GM19455 (cell line): ENCODE results near the gene KRT72.

ENCODE experiments used
- ATAC-seq: cut with Tn5 transposase; IDR thresholded peaks from one replicate; pipeline ENCODE4 v1.9.1; 2021; ENCODE audit not compliant: unreplicated experiment

The KRT72 gene

DNA sequence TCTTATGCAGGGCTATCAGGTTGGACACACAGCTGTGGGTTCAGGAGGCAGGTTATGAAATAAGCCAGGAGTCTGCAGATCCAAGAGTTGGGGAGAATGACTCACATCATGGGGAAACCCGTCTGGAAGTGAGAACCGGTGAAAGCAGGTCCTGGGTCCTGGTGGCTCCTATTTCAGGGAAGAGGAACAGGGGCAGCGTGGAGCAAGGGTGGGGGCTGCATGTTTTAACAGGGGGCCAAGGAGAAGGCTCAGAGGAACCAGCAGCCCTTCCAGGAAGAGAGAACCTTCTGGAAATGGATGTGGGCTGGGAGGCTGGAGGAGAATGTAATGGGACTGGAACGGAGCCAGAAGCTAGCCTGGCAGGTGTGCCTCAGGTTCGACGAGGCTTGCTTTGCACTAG, 19.8 kb downstream of the KRT72 start:
- ATAC-seq, result no peak

DNA sequence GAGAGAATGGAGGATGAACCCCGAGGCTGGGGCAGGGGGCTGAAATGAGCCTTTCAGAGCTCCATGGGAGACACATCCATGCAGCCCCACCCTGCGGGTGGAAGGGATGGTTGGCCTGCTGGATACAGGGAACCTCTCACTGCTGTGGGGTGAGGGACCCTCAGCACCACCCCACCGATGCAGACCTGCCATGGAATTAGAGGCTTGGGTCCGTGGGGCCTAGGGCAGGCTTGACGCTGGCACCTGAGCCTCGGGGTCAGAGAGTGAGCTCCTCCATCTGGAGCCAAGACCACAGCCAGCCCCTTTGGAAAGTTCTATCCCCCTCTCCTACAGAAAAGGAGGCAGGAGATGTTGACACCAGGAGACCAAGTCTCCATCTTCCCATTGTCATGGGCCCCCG, 20.2 kb downstream of the KRT72 start:
- no peak for ATAC-seq

DNA sequence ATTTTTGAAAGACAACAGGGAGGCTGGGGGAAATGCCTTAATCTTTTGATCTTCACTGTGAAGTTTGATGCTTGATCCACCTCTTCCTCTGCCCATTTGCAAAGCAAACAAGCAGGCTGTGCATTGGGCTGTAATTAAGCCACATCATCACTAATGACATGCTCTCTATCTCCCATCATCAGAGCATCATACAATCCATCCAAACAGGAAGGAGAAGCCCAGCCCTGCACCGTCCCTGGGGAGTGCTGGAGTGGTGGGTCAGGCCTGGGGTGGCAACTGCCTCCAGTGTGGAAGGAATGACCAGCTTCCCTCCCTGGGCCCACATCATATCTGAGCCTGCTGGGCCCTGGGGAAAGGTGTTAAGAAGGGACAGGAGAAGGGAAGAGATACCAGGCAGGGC, 20.8 kb downstream of the KRT72 start:
- ATAC-seq, result no peak

DNA sequence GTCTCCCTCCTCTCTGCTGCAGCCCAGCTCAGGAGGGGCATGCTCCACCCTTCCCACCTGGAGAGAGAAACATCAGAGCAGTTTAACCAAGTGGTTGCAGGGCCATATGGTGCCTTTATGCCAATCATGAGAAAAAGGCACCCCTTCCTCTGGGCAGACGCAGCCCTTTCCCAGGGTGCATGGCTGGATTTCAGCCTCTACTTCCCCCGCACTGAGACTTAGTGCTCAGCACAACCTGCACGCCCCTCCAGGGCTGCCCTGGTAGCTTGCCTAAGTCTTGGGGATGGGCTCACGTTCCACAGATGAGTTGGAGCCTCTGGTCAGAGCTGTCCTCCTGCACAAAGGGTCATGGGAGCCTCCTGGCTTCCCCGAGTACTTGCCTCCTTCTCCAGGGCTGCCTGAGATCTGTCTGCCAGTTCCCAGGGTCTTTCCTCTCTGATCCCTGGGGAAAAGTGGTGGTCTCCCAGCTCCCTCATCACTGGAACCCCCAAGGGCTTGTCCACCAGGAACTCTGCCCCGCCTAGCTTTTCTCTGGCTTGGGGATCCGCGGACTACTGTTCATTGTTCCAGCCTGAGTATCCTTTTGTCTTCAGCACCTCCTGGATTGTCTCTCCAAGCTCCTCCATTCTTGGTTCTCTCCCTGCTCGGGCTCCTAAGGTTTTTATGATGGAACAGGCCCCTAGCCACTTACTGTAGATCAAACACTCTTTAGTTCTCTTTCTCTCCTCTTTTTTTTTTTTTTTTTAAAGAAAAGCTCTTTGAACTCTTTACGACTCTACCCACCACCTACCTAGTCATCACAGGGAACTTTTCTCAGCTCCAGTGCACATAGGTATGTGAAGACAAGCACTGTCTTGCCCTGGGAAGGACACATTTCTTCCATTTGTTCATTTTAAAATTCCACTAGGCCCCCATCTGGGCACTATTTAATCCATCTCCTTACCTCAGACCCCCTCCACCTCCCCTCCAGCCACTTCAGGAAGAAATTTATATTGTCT, 21.5 kb downstream of the KRT72 start:
- no peak for ATAC-seq

DNA sequence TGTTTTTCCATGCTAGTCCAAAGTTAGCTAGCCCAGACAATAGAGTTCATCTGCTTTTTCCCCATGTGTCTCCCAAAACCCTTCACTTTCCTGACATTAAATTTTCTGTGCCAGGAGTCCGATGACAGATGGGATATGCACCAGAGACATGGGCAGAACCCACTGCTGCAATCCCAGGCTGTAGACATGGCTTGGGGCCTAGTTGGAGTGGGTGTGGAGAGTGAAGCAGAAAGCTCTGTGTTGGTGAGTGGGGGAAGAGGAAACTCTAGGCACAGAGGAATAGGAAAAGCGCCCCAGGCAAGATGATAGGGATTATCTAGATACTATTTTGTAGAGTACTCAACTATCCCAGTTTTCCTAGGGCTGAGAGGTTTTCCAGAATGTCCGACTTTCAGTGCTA, 22.8 kb downstream of the KRT72 start:
- ATAC-seq, result no peak

DNA sequence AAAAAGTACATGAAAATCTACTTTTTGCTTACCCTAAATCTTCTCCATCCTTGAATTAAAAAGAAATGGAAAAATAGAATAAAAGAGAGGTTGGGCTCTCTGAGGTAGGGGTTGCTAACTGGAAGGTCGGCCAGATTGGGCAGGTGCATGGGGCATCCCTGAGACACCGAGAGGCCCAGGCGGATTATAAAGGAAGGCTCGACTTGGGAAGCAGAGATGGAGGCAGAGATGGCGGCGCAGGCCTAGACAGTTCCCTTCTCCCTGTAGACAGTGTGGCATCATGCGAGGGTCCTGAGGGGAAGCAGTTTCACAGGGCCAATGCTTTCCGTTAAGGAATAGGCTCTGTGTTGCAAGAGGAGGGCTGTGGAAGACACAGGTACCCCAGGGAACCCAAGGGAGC, 23.9 kb downstream of the KRT72 start:
- ATAC-seq, result no peak

DNA sequence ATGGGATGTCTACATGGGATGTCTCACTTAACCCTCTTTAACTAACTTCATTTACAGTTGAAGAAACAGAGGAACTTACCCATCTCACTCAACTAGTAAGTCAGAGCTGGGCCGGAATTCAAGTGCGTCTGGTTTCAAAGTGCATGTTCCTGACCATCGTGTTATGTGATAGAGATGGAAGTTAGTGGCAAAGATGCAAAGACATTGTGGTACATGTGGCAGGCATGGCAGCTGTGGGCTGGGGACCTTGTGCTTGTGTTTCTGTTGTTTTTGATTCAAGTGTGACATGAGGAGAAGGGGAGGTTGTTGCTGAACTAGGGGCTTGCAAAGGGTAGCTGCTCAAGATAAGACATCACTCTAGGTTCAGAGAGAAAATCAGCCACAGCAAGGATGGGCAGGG, 25.3 kb downstream of the KRT72 start:
- no peak for ATAC-seq

DNA sequence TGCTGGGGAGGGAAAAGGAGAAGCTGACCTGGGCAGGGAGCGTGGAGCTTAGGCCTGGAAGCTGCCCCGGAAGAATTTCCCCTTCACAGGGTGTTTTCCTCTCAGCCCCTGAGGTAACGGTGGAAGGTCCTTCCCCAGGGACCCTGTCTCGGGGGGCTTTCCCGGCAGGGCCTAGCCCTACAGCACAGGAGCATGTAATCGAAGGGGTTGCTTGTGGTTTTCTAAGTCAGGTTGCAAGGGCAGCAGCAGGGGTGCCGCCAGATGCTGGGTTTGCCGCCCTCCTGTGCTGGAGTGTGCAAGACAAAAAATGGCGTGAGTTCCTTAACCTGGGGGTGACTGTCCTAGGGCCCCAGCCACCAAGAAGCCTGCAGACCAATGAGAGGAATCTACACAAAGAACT, 26.0 kb downstream of the KRT72 start:
- no peak for ATAC-seq

DNA sequence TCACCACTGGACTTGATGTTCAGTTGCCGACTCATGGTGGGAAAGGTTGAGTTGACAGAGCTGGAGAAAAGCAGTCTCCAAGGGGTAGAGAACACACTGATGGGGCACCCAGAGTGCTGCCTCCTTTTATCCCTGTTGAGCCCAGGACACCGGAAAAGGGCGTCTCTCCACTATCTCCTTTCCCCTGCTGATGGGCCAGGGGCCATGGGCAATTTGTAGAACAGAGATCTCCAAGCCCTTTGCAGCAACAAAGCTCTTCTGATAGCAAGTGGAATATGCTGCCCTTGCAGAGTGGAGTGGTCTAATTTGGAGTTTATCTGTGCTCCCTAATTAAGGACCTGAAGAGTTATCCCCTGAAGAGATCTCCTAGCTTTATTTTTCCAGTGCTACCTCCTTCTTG, 27.5 kb downstream of the KRT72 start, which contains the start of gene KRT74:
Gene KRT74 (minus strand): TSS at position 101 of the 400 bp plus-strand sequence. CDS start 66 bp downstream, at position 35.
- ATAC-seq, result no peak

DNA sequence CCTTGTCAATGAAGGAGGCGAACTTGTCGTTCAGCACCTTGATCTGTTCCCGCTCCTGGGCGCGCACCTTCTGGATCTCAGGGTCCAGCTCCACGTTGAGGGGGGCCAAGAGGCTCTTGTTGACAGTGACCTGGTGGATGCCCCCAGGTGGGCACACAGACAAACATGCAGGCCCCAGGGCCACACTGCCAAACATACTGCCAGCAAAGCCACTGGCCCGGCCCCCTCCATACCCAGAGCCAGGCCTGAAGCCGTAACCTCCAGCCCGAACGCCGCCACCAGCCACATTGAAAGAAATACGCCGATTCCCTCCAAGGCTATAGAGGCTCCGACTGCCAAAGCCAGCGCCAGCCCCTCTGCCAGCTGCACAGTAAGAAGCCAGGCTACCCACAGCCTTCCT, 28.0 kb downstream of the KRT72 start:
- ATAC-seq, result no peak

DNA sequence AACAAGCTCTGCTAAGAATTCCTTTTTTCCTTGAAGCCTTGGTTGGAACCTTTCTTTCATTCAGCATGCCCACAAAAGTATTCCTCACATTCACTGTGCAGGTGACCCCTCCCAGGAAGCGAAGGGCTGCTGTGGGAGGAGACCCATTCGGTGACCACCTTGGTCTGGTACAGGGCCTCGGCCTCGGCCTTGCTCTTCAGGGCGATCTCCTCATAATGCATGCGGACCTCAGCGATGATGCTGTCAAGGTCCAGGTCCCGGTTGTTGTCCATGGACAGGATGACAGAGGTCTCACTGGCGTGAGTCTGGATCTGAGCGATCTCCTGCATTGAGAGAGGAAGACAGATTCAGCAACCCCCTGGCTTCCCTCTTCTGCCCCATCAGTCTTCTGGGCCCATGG, 30.8 kb downstream of the KRT72 start:
- ATAC-seq, result no peak

DNA sequence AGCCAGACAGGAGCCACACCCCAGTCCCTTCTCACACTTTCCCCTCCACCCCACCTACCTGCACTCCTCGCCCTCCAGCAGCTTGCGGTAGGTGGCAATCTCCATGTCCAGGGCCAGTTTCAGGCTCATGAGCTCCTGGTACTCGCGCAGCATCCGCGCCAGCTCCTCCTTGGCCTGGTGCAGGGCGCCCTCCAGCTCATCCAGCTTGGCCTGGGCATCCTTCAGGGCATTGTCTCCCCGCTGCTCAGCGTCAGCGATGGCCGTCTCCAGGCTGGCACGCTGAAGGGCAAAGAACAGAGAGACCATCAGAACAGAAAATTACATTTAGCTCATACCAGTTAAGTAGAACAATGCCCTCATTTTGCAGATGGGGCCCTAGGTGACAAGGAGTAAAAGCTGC, 33.2 kb downstream of the KRT72 start:
- no peak for ATAC-seq

DNA sequence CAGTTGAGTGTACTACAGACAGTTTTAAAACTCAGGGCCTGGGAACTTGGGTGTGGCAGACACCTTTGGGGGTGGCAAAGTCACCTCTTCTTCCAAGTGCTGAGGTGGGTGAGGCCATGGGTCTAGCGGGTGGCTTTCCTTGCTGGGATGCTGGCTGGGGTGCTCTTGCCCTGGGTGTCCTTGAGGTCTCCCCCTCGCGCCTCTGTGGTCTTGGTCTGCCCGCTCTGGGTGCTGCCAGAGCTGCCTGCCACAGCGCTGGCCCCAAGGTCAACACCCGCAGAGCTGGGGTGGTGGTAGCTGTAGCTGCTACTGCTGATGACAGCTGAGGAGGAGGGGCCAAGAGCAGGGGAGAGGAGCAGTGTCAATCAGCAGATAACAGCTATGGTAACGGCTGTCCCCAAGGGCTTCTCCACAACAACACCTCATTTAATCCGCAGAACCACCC, 34.4 kb downstream of the KRT72 start:
- no peak for ATAC-seq

DNA sequence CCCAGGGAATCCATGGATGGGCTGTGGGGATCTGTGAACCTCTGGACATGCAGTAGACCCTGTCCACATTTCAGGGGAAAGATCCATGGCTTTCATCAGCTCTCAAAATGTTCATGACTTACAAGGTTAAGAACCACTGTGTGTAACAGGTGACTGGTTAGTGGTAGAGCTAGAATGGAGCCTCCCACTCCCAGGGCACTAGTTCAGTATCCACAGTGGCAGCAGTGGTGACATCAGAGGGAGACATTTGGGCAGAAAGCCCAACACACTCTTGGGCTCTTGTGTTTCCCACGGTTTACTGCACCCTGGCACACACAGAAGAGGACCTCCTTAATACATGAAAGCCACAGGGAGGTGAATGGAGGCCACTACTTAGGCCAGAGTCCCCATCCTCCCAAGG, 36.7 kb downstream of the KRT72 start:
- ATAC-seq, result no peak

DNA sequence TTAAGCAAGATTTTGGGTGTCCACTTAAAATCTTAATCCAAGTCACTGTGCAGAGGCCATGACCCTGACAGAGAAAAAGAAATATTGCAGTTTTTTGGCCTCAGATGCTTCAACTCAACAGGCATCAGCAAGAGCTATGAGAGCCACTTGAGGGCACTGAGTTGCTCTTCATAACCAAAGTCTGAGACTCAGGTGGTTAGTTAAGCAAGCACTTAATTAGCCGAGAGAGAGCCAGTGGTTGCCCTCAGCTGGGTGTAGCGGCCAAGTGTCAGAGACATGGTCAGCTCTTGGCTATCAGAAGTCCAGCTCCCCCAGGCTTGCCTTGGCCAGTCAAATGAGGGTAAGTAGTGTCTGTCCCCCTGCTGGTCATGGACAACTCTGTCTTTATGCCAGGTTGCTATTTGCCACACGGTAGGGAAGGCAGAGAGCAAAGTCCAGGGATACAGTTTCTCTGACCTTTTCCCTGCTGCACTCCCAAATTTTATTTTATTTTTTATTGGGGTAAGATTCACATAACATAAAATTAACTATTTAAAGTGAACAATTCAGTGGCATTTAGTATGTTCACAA, 39.3 kb downstream of the KRT72 start:
- ATAC-seq, result no peak

DNA sequence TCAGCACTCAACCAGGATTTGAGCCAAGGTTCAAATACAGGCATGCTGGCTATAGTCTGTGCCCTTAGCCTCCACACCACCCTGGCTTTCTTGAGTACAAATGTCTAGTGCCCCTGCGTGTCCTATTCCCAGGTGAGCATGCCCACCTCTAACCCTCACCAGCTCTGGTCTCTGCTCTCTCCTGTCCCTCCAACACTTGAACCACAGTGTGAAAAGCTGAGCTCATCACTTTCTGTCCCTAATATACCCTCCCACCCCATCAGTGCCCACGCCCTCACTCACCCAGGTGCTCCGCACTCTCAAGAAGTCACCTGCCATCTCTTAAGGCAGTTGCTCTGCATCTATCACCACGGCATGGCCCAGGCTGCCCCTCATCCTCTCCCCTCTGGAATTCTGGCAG, 41.3 kb downstream of the KRT72 start:
- ATAC-seq, result no peak

DNA sequence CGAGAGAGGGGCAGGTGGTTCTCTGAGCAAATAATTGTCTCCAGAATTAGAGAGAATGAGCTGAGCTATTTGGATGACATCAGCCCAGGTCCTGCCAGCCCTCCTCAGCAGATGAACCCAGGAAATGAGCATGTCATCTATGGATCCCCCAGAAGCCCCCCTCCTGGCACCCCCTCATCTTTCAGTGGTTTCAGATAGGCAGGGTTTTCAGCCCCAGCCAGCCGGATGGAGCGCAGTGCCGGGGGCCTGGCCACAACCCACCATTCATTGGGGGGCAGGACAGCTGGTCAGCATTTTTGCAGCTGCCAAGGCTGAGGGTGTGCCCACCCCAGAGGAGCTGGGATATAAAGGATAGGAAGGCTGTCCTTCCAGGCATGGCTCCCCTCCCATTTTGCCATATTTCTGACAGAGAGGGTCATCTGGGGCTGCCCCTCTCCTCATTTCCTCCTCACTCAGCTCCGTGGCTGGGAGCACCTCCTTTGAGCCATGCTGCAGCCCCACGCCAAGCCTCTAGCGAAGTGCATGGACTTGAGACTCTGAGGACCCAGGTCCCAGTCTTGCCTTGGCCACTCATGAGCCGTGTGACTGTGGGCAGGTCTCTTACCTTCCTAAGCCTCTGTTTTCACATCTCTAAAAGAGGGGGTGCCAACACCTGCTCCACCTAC, 42.4 kb downstream of the KRT72 start:
- ATAC-seq, result no peak

DNA sequence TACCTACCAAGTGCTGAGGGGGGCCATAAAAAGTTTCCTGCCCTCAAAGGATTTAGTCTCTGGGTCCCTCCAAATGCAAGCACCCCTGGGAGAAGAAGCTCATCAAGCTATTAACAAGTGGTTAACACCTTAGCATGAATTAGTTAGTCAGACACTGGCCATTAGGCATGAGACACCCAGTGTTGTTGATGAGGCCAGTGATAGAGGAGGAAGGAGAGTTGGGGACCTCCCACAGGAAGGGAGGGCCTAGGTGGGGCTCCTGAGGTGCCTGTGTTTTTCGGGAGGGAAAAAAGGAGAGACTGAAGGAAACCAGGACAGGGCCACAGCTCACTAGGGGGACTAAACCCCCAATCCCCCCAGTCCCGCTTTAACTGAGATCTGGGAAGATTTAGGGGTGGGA, 43.8 kb downstream of the KRT72 start:
- ATAC-seq, result no peak

DNA sequence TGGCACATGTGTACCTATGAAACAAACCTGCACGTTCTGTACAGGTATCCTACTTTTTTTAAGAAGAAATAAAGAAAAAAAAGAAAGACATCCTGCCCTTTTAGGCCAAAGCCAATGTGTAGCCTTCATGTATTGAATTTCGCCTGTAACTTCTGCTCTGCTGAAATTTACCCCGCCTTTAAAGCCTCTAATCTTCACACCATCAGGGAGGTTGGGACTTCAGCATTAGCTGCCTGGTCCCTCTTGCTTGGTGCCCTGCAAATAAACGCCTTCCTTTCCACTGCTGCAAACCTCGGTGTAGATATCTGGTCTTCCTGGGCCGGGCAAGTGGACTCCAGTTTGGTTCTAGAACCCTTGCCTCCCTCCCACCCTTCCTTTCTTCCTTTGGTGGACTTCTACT, 45.7 kb downstream of the KRT72 start:
- no peak for ATAC-seq

DNA sequence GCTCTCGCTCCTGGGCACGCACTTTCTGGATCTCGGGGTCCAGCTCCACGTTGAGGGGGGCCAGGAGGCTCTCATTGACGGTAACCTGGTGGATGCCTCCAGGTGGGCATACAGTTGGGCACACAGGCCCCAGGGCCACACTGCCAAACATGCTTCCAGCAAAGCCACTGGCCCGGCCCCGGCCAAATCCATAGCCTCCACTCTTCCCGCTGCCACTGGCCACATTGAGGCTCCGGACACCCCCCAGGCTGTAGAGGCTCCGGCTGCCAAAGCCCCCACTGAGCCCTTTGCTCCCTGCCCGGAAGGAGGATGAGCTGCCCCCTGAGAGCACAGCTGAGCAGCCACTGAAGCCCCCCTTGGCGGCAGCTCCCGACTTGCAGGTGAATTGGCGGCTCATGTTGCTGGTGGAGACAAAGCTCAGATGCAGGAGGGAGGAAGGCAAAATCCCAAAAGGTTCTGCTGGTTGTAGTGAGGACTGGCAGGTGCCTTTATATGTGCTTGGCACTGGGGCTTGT, 48.5 kb downstream of the KRT72 start, which contains the start of gene KRT71:
Gene KRT71 (minus strand): TSS at position 465 of the 515 bp plus-strand sequence. CDS start 68 bp downstream, at position 397.
- no peak for ATAC-seq

DNA sequence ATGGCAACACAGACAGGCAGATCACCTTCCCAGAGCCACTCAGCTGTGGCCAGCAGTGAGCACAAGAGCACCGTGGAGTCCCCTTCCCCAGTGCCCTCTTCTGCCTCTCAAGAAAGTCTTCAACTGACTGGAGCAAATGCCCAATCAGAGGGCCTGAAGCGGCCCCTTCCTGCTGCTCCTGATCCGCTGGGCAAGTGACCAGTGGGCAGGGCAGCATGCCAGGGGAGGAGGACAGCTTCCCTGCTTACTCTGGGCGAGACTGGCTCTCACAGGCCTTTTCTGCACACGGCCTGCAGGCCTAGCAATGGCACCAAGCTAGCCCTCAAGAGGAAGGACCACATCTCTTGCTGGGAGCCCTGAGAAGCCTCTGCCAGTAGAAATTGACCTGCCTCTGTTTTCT, 49.2 kb downstream of the KRT72 start:
- no peak for ATAC-seq
